ENCODE measurements around the gene INHBB. TPM values are rescaled to one million over a fixed set of nuclear protein-coding genes. Genes with fewer than 3 reads are reported as not detected.

Gene INHBB
- total RNA-seq, 2 experiments from 2014 or later, result not detected

GRCh38 chr2:120354467-120354866, 8.5 kb downstream of the INHBB start:
- peaks cover 3 to 8% of the 10 kb centered on the region in 2 experiments for H3K27me3 ChIP-seq (ENCODE audit: control insufficient read depth in 1 of 2, insufficient read depth in 2 of 2, low read length in 2 of 2)
- CTCF ChIA-PET, result no interaction called here
- POLR2A ChIA-PET, result no interaction called here

GRCh38 chr2:120354935-120355779, 9.2 kb downstream of the INHBB start:
- Mint-ChIP-seq H3K36me3 (ENCODE audit: low read depth) (no peaks in the 10 kb centered on the region), H3K9me3 (no peaks in the 10 kb centered on the region), H3K27ac (no peak overlapping the region), H3K4me3 (no peak overlapping the region), H3K4me1 (ENCODE audit: low read depth) (no peaks in the 10 kb centered on the region), H3K27me3 (peaks cover 33% of the 10 kb centered on the region)
- H3K27ac ChIP-seq (ENCODE audit: low read depth in 1 of 2, low read length in 2 of 2), result no peak overlapping the region
- H3K4me3 ChIP-seq (ENCODE audit: low read length), result no peak overlapping the region
- peaks cover 1 to 3% of the 10 kb centered on the region in 2 experiments for H3K27me3 ChIP-seq (ENCODE audit: control insufficient read depth in 1 of 2, insufficient read depth in 2 of 2, low read length in 2 of 2)
- no peaks in the 10 kb centered on the region for H3K9me3 ChIP-seq (ENCODE audit: control insufficient read depth in 1 of 2, insufficient read depth in 1 of 2, low read length in 2 of 2)
- no peaks in the 10 kb centered on the region for H3K36me3 ChIP-seq (ENCODE audit: insufficient read depth, low read length)
- DNase-seq (no peak), ATAC-seq (ENCODE audit: poor library complexity) (no peak)
- ChIA-PET POLR2A (no interaction called here), CTCF (no interaction called here)
- TF ChIP-seq, protein P1, sequence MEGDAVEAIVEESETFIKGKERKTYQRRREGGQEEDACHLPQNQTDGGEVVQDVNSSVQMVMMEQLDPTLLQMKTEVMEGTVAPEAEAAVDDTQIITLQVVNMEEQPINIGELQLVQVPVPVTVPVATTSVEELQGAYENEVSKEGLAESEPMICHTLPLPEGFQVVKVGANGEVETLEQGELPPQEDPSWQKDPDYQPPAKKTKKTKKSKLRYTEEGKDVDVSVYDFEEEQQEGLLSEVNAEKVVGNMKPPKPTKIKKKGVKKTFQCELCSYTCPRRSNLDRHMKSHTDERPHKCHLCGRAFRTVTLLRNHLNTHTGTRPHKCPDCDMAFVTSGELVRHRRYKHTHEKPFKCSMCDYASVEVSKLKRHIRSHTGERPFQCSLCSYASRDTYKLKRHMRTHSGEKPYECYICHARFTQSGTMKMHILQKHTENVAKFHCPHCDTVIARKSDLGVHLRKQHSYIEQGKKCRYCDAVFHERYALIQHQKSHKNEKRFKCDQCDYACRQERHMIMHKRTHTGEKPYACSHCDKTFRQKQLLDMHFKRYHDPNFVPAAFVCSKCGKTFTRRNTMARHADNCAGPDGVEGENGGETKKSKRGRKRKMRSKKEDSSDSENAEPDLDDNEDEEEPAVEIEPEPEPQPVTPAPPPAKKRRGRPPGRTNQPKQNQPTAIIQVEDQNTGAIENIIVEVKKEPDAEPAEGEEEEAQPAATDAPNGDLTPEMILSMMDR (IDR thresholded peaks at IDR 0.05), result no peak
- no peaks in the 10 kb centered on the region for H3K4me1 ChIP-seq (ENCODE audit: insufficient read depth, low read length)
- intact Hi-C loops (cut with DNase I, micrococcal nuclease), result no loop called here

More at GRCh38 chr2:120354467-120354866, 8.5 kb downstream of the INHBB start:
- Mint-ChIP-seq H3K9me3 (no peaks in the 10 kb centered on the region), H3K36me3 (ENCODE audit: low read depth) (no peaks in the 10 kb centered on the region), H3K27me3 (peaks cover 39% of the 10 kb centered on the region), H3K4me1 (ENCODE audit: low read depth) (no peaks in the 10 kb centered on the region), H3K4me3 (no peak overlapping the region), H3K27ac (no peak overlapping the region)
- H3K9me3 ChIP-seq (ENCODE audit: control insufficient read depth in 1 of 2, insufficient read depth in 1 of 2, low read length in 2 of 2), result no peaks in the 10 kb centered on the region
- no peak for DNase-seq
- H3K4me1 ChIP-seq (ENCODE audit: insufficient read depth, low read length), result no peaks in the 10 kb centered on the region
- H3K36me3 ChIP-seq (ENCODE audit: insufficient read depth, low read length), result no peaks in the 10 kb centered on the region
- no peak for ATAC-seq (ENCODE audit: poor library complexity)
- intact Hi-C loops (cut with DNase I, micrococcal nuclease), result no loop called here
- TF ChIP-seq, protein P1 (IDR thresholded peaks at IDR 0.05), result no peak
- H3K4me3 ChIP-seq (ENCODE audit: low read length), result no peak overlapping the region
- H3K27ac ChIP-seq (ENCODE audit: low read depth in 1 of 2, low read length in 2 of 2), result no peak overlapping the region

GRCh38 chr2:120355780-120356266, 9.9 kb downstream of the INHBB start:
- H3K9me3 Mint-ChIP-seq, result no peaks in the 10 kb centered on the region
- H3K4me1 ChIP-seq (ENCODE audit: insufficient read depth, low read length), result no peaks in the 10 kb centered on the region
- no peaks in the 10 kb centered on the region for H3K36me3 Mint-ChIP-seq (ENCODE audit: low read depth)
- TF ChIP-seq, protein P1 (IDR thresholded peaks at IDR 0.05), result no peak
- H3K4me3 Mint-ChIP-seq, result no peak overlapping the region
- H3K36me3 ChIP-seq (ENCODE audit: insufficient read depth, low read length), result no peaks in the 10 kb centered on the region
- peaks cover 0 to 3% of the 10 kb centered on the region in 2 experiments for H3K27me3 ChIP-seq (ENCODE audit: control insufficient read depth in 1 of 2, insufficient read depth in 2 of 2, low read length in 2 of 2)
- CTCF ChIA-PET, result no interaction called here
- no peaks in the 10 kb centered on the region for H3K9me3 ChIP-seq (ENCODE audit: control insufficient read depth in 1 of 2, insufficient read depth in 1 of 2, low read length in 2 of 2)
- no peak for DNase-seq
- intact Hi-C loops (cut with DNase I, micrococcal nuclease), result no loop called here
- peaks cover 26% of the 10 kb centered on the region for H3K27me3 Mint-ChIP-seq
- no peak overlapping the region for H3K27ac ChIP-seq (ENCODE audit: low read depth in 1 of 2, low read length in 2 of 2)
- POLR2A ChIA-PET, result no interaction called here
- H3K4me1 Mint-ChIP-seq (ENCODE audit: low read depth), result no peaks in the 10 kb centered on the region
- H3K4me3 ChIP-seq (ENCODE audit: low read length), result no peak overlapping the region
- H3K27ac Mint-ChIP-seq, result no peak overlapping the region
- no peak for ATAC-seq (ENCODE audit: poor library complexity)
